ENCODE results near the gene NLRP13. TPM values are rescaled to one million over a fixed set of nuclear protein-coding genes. Genes with fewer than 3 reads are reported as not detected.

NLRP13 gene
- total and polyA plus RNA-seq, 2 experiments from 2014 or later, result not detected

GRCh38 chr19:55958356-55958755 is 26.2 kb upstream of the NLRP13 start:
- no peak for DNase-seq (ENCODE audit: low spot score)
- no peaks in the 10 kb centered on the region for H3K79me2 ChIP-seq (replicated peaks; ENCODE audit: insufficient read depth)
- no peak for TF ChIP-seq CREB1 (CRISPR knock-in tag; IDR thresholded peaks at IDR 0.05; ENCODE audit: low read depth)
- TF ChIP-seq EZH2phosphoT487 (IDR thresholded peaks at IDR 0.05; ENCODE audit: unreplicated experiment), result no peak
- no peak for TF ChIP-seq ZNF462 (CRISPR knock-in tag; IDR thresholded peaks at IDR 0.05)
- no peak for TF ChIP-seq NANOG (IDR thresholded peaks at IDR 0.05; ENCODE audit: borderline replicate concordance)
- no peak for TF ChIP-seq ETS1 (IDR thresholded peaks at IDR 0.05)
- TF ChIP-seq ZNF114 (CRISPR knock-in tag; IDR thresholded peaks at IDR 0.05), result no peak
- no peak for TF ChIP-seq POLR2AphosphoS5 (IDR thresholded peaks at IDR 0.05; ENCODE audit: low read depth)
- H3K9me2 ChIP-seq (ENCODE audit: insufficient read depth), result no peaks in the 10 kb centered on the region
- no peaks in the 10 kb centered on the region for H3K4me1 ChIP-seq (ENCODE audit: insufficient read depth)
- H3K27ac Mint-ChIP-seq, result no peak overlapping the region
- no peak overlapping the region for H3K4me3 ChIP-seq
- peaks cover 25% of the 10 kb centered on the region for H3K36me3 Mint-ChIP-seq (ENCODE audit: low read depth)
- H3K27me3 Mint-ChIP-seq (ENCODE audit: insufficient read depth, low read depth, poor library complexity), result peaks cover 1% of the 10 kb centered on the region
- H3K4me1 Mint-ChIP-seq, result no peaks in the 10 kb centered on the region
- no peak overlapping the region for H3K4me2 ChIP-seq
- 0 out of 2 replicates have a peak, but pooled peaks cover 7% of the 10 kb centered on the region for H3K36me3 ChIP-seq (ENCODE audit: insufficient read depth)
- no peak overlapping the region for H3K27ac ChIP-seq (ENCODE audit: low read depth)
- H3K9me3 Mint-ChIP-seq, result peaks cover 97% of the 10 kb centered on the region
- no peak for ATAC-seq
- H3K27me3 ChIP-seq (ENCODE audit: insufficient read depth), result no peaks in the 10 kb centered on the region
- H3F3A ChIP-seq (replicated peaks; ENCODE audit: low read depth), result no peaks in the 10 kb centered on the region
- no peak overlapping the region for H3K4me3 Mint-ChIP-seq
- H2AFZ ChIP-seq, result no peak overlapping the region
- no peaks in the 10 kb centered on the region for H4K20me1 ChIP-seq (replicated peaks; ENCODE audit: insufficient read depth)
